ENCODE measurements around the gene FGF11.

GRCh38 chr17:7429722-7430121 is 9.6 kb upstream of the FGF11 start:
- no peak for TF ChIP-seq CHD2 (IDR thresholded peaks at IDR 0.05; ENCODE audit: low read length, partially characterized antibody)
- no peak for TF ChIP-seq REST (IDR thresholded peaks at IDR 0.05; ENCODE audit: low read depth, low read length)
- no peak for TF ChIP-seq TAF1 (IDR thresholded peaks at IDR 0.05; ENCODE audit: borderline replicate concordance, low read depth, low read length)
- no peak for TF ChIP-seq FOXJ3 (CRISPR knock-in tag; IDR thresholded peaks at IDR 0.05)
- no peak for TF ChIP-seq MXI1 (IDR thresholded peaks at IDR 0.05; ENCODE audit: low read depth, low read length)
- TF ChIP-seq USF2 (IDR thresholded peaks at IDR 0.05; ENCODE audit: borderline replicate concordance, low read depth, low read length) = no peak

Measured in SK-N-SH (cell line).